GM19397 (cell line): ENCODE measurements around the gene GRIN2C.

Source experiments
- ATAC-seq: cut with Tn5 transposase; IDR thresholded peaks from one replicate; pipeline ENCODE4 v1.9.1; 2021; ENCODE audit warnings: mild to moderate bottlenecking, moderate library complexity; ENCODE audit not compliant: unreplicated experiment

Gene GRIN2C

GRCh38 chr17:74864866-74865395 is 5.2 kb upstream of the GRIN2C start:
- no peak for ATAC-seq

- ATAC-seq, result no peak
Measured at GRCh38 chr17:74864297-74864865, 4.7 kb upstream of the GRIN2C start.

GRCh38 chr17:74863420-74864296 is 4.0 kb upstream of the GRIN2C start:
- no peak for ATAC-seq

GRCh38 chr17:74862919-74863318 is 3.2 kb upstream of the GRIN2C start:
- ATAC-seq, result no peak

- no peak for ATAC-seq
Measured at GRCh38 chr17:74862108-74862901, 2.6 kb upstream of the GRIN2C start.

GRCh38 chr17:74861662-74862107 is 2.0 kb upstream of the GRIN2C start:
- no peak for ATAC-seq

DNA sequence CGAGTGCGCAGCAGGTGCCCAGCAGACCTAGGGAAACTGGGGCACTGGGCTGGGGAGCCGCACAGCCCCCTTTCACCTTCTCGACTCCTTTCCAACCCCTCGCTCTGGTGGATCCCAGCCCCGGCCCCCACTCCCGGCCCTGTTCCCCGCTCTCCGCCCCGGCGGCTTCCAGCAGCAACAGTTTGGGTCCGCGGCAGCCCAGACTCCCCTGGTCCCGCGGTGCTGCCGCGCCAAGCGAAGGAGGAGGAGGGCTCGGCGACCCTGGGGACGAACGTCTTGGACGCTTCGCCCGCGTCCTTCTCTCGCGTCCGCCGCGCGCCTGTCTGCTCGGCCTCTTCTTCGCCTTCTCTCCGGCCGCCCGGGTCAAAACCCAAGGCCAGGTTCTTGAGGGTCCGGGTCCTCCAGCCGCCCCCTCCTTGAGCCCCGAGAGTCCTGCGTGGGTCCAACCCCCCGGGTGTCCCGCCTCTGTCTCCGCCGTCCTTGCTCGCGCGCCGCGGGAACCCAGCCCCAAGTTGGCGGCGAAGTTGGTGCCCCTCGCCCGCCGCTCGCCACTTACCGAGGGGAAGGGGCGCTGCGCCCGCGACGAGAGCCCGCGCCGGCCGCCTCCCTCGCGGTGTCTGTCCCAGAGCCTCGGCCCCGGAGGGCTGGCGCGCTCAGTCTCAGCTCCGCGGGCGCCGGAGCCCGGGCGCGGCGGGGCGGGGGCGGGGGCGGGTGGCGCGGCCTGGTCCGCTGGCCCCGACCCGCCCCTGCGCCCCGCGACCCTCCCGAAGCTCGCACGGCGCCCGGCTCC is 1.4 kb upstream of the GRIN2C start:
- ATAC-seq, result no peak

DNA sequence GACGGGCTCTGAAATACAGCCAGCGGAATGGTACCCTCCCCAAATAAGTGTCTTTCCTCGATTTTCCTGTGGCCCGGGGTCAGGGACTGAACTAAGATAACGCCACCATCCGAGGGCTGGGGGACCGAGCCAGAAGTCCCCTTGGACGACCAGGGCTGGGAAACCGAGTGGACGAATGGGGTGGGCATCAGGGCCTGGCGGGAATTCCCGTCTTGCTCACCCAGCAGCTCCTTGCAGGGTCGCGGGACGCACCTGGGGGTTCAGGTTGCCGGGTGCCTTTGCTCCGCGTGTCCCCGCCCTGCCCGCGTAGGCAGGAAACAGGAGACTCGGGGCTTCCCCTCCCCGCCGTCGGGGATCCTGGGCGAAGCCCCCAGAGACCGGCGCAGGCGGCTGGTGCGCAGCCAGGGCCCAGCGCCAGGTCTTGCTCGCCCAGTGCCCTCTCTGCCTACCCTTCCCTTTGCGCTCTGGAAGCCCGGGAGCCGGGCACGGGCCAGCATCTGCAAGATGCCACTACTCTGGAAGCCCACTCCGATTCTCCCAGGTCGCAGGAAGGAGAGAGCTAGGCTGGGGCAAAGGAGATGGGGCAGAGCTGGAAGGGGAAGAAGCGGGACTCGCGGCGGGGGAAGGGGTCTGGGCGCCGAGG is 665 bp upstream of the GRIN2C start:
- ATAC-seq, result no peak

GRCh38 chr17:74858672-74859458 is 820 bp downstream of the GRIN2C start:
- no peak for ATAC-seq

DNA sequence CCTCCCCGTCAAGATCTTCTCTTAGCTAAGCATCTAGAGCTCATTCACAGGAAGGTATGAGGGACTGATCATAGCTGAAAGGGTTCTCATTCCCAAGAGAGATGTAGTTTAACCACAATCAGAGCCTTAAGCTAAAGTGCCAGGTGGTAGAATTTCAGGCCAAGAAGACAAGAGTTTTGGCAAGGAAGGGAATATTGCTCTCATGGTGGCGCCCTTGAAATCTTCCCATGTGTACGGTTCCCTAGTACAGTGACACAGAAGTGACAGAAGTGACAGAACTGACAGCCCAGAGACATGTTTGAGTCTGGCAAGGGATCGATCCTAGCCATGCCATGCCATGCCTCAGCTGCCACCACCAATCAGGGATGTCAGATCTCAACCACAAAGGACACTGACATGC is 2.5 kb downstream of the GRIN2C start:
- ATAC-seq, result no peak

DNA sequence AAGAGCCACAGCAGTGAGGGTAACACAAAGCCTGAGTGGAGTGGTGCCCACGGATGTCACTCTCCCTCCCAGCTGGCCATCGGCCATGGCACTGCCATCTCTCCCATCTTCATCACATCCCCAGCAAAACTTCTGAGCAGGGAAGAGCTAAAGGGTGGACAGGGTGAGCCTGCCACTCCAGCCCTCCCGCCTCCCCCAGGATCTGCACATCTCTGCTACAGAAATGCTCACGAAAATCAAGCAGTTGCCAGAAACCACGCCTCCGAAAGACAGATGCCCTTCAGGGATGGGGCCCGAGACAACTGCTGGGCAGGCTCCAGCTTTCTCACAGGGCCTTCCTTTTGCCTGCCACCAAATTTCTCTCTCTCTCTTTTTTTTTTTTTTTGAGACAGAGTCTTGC is 3.6 kb downstream of the GRIN2C start:
- no peak for ATAC-seq

DNA sequence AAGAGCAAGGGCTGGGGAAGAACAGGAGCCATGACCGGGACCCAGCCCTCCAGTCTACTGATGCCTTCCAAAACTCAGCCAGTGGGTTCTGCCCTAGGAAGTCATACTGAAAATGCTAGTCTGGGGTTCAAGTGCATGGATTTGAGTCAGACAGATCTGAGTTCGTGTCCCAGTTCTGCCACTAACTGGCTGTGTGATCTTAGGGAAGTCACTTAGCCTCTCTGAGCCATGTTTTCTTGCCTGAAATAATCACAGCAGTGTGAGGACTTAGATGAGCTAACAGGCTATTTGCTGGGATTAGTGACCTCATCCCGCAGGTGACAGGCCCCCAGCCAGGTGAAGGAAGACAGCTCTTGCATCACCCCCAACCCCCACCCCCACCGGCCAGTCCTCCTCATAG is 4.4 kb downstream of the GRIN2C start:
- ATAC-seq, result no peak

- ATAC-seq, result no peak
Measured at GRCh38 chr17:74854792-74855191, 4.9 kb downstream of the GRIN2C start.

- no peak for ATAC-seq
Measured at GRCh38 chr17:74853669-74854068, 6.0 kb downstream of the GRIN2C start.

GRCh38 chr17:74853048-74853397 is 6.7 kb downstream of the GRIN2C start:
- ATAC-seq, result no peak

DNA sequence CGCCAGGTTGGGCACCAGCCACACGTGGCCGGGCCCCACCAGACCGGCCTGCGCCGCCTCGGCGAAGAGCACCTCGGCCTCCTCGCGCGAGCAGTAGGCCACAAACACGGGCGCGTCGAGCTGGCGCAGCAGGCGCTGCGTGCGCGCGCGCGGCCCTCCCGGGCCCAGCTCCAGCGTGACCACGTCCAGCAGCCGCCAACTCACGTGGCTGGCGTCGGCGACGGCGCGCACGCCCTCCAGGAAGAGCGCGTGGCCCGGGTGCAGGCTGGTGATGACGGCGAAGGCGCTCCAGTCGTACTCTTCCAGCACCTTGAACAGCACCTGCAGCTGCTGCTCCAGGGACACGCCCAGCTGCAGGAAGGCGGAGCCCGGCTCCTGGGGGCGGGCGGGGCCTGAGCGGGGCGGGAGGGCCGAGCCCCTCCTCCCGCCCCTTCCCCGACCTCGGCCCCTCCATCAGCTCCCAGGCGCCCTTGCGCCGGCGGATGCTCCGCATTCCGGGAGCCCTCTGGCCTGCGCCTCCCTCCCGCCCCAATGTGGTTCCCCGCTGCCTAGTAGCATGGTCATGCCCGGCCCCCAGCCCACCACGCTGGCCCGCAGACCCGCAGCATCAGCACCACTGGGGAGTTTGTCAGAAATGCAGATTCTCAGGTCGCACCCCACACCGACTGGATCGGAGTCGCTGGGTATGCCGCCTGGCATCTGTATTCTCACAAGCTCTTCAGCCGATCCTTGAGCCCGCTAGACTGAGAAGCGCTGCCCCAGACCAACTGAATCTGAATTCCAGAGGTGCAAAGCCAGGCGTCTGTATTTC is 7.2 kb downstream of the GRIN2C start:
- no peak for ATAC-seq

- ATAC-seq, result no peak
Measured at GRCh38 chr17:74851612-74852236, 8.0 kb downstream of the GRIN2C start.

DNA sequence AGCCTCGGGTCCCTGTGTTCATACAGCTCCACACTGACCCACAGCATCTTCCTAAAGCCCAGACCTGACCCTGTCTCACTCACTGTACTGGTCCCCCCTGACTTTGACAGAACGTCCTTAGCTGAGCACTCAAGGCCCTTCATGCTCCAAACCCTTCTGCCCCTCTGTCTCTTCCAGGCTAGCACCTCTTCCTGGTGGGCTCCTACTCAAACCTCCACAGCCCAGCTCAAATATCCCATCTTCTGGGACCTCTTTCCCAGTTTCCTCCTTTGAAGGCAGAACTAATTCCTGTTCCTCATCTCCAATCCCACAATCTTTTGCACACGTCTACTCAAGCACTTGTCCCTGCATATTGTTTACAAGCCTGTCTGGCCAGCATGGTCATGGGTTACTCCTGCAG is 8.8 kb downstream of the GRIN2C start:
- no peak for ATAC-seq
